Posterior vena cava (tissue), 2 donors: ENCODE results near the gene RNASEH1. TPM values are rescaled to one million over a fixed set of nuclear protein-coding genes. Genes with fewer than 3 reads are reported as not detected.
"Not testable (repeated sequence)": the region's sequence is repeated elsewhere in the genome, so short reads cannot be mapped to it uniquely, and the experiment has no call there.

Experiments used
- DNase-seq: peaks from one replicate; pipeline ENCODE4 v3.0.0-alpha.2; 2020; ENCODE audit warnings: low spot score
- intact Hi-C, 2 donors: fragments of 100-400 bp; cut with DNase I; formaldehyde crosslinking; loops; one replicate each; pipeline versions ENCODE4 v1.14.1 to v1.14.2; 2022 to 2023
- total RNA-seq, 2 donors: library from RNA; stranded (reverse); fragmentation: NEBNext Ultra II Directional; extraction: Animal tissue kit (Norgen Biotek cat#: 25700); gene quantifications; one replicate each; pipeline ENCODE4 v1.2.1, GENCODE V29; 2021
- donor health status: DM: yes; HTN: yes; CAD: no.
- donor health status: DM: yes; HTN: yes; CAD: no.

The RNASEH1 gene
- total RNA-seq, 2 donors from 2014 or later = 20.7 to 23.9 TPM

DNA sequence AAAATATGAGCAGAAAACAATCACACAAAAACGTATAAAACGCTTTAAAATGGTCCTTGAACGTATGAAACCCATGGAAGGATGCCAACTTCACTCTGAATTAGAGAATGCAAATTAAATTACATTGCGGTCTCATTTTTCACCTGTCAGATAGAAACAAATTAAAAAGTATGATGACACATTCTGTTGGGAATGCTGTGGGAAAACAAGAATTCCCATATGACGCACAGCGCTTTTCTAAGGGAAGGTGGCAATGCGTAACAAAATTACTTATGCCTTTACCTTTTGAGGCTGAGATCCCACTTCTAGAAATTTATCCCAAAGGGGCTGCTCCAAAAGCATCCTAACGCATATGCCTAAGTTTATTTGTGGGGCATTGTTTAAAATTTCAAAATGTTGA lies 13.2 kb upstream of the RNASEH1 start:
- no peak for DNase-seq
- intact Hi-C loops = no loop called here

DNA sequence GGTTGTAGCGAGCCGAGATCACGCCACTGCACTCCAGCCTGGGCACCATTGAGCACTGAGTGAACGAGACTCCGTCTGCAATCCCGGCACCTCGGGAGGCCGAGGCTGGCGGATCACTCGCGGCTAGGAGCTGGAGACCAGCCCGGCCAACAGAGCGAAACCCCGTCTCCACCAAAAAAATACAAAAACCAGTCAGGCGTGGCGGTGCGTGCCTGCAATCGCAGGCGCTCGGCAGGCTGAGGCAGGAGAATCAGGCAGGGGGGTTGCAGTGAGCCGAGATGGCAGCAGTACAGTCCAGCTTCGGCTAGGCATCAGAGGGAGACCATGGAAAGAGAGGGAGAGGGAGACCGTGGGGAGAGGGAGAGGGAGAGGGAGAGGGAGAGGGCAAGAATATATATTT lies 11.5 kb upstream of the RNASEH1 start:
- intact Hi-C loops, DNase-seq: not testable (repeated sequence)

DNA sequence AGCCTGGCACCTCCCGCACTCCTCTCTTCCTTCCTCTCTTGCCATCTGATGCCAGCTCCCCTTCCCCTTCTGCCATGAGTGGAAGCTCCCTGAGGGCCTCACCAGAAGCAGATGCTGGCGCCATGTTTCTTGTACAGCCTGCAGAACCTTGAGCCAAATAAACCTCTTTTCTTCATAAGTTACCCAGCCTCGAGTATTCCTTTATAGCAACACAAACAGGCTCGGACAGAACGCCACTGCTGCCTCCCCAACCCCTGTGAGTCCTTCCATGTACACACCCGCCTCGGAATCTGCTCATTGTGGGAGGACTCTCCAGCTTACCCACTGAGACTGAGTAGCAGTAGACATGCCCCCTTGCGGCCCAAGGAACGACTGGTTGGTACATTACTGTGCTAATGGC lies 8.7 kb upstream of the RNASEH1 start:
- intact Hi-C loops = no loop called here
- DNase-seq = no peak

DNA sequence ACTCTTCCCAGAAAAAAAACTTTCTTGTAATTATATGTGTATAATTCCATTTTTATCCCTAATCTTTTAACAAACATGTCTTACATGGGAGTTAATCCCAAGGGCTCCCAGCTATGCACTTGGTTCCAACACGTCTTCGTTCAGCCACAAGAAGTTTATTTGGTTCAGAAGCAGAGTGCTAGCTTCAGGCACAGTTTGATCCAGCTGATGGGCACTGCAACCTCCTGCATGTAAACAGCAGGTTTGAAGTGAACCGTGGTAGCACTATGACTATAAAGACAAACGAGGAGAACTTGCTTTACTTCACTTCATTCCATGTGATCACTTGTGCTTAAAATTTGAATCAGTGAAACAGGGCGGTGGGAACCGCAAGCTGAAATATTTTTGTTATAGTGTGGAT lies 7.0 kb upstream of the RNASEH1 start:
- intact Hi-C loops = no loop called here
- DNase-seq = no peak

DNA sequence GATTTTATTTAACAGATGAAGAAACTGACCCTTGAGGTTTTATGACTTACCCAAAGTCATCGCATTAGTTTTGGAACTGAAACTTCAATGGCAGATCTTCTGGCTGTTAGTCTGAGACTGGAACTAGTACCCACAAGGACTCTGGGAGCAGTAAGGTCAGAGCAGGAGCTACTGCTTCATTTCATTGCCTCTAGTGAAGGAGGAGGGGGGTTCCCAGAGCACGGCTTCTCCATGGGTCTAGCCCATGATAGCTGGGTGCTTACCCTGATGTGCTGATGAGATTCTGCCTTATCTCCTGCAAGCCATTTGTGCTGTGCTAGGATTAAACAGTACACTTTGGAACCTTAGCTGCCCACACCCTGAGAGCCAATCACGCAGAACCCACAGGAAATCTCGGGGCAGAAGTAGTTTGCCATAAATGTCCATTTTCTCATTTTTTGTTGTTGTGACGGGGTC lies 5.4 kb upstream of the RNASEH1 start:
- intact Hi-C loops = no loop called here
- no peak for DNase-seq

DNA sequence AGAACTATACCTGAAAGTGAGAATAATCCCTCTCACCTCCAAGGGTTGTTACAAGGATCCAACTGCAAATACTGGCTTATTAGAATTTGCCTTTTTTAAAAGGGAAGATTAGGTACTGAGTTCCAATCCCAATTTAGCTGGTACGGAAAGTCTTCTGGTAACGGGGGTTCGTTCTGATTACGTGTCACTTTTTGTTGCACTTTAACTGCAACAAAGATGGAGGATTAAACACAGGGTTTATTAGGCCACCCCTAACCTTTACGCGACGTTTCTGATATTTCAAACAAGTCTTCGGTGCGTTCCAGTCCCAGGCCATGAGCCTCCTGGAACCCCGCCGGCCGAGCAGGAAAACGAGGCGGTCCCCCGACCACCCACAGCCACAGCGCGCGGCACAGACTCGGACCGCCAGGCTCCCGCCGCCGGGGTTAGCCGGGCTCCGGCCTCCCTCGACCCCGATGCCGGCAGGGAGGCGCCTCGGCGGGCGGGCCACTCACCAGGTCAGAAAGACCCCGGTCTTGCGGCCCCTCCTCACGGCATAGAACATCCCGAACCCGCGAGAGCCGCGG lies 411 bp downstream of the RNASEH1 start:
- intact Hi-C loops = no loop called here
- no peak for DNase-seq

DNA sequence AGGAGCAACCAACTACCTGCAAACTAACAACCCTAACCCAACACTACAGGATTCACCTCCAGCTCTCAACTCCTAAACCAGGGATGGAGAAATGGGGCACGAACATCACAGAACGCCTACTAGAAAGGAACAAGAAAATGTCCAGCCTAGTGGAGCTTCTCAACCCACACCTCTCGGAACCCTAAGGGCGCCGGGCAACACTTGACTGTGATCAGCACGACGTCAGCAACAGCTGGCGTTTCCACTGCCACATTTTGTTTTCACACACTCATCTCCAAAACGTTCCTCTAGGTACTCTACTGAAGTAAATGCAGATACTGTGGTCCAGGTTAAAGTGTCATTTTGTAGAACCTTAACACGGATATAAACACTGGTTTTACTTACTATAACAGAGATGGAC lies 4.2 kb downstream of the RNASEH1 start:
- intact Hi-C loops = no loop called here
- no peak for DNase-seq

DNA sequence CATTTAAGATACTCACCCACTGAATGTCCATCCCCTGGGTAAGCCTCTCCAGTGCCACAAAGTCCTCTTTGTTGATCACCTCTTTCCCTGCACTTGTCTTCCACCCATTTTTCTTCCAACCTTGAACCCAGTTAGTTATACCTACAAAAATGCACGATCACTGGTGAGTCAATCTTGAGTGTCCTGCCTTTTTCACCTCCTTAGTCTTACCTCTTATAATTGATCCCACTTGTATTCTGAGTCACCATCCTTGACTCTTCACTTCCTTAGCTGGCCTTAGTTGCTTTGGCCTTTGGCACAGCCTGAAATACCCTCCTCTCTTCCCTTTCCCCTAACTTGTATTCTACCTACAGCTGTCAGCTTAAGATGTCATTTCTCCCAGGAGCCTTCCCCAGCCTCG lies 10.2 kb downstream of the RNASEH1 start:
- intact Hi-C loops = no loop called here
- no peak for DNase-seq

DNA sequence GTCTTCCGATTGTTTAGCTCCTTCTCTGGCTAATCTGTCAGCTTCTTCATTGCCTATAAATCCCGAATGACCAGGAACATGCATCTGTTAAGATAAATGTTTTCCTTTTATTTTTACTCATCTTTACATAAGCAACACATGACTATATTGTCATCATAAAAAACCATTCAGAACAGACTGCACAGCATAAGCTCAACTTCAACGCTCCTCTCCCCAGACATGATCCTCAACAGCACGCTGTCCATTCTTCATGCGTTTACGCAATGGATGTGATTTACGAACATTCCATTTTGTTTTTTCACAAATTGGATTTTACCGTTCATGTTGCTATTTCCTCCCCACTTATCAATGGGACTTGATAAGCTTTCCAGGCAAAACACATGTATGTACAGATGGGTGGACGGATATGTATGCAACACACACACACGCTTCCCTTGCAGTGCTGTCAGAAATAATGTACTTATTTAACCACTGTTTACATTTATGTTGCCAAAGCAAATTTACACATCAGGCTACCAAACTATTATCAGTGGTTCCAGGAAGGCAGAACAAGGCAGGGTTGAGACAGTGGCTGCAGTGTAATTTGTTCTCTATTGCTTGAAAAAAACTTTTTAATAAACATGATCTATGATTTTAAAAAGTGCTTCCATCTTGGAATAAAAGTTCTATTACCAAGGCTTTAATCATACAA lies 12.2 kb downstream of the RNASEH1 start:
- intact Hi-C loops = no loop called here
- no peak for DNase-seq

DNA sequence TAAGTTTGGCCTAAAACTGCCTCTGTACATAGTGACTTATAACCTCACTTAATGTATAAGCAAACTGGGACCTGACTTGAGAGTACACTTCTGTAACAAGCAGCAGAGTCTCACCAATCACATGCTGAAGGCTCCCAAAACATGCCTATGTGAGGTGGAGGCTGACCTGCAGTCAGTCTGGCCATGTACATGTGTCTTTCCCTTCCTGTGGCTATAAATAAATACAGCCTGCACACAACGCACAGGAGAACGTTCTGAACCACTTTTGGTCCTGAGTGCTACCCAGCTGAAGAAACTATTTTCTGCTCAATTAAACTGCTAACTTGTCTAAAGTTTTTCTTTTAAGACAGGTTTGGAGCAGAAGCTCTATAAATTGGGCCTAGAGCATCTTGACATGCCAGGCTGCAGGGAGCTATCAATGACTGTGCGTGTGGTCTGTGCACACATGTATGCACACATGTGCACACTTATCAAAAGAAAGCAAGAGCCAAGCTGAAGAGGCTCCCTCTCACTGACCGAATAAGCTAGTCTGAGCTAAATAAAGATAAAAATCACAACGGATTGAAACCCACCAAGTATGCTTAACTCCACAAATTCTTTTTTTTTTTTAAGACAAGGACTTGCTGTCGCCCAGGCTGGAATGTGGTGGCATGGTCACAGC lies 15.0 kb downstream of the RNASEH1 start:
- intact Hi-C loops = no loop called here
- no peak for DNase-seq

DNA sequence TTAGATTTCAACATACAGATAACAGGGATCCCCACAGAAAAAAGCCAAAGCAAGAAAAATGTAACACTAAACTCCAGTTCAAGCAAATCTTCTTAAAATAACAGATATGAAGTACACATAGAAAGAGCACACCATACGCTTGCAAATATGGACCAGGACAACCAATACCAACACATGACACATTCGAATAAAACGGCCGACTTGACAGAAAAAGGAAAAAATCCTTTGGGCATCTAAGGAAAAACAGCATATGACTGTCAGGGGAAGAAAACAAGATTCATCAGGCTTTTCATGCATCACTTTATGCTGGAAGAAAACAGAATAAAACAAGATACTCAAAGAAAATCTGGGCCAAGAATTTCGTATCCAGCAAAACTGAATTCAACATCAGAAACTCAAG lies 16.0 kb downstream of the RNASEH1 start:
- intact Hi-C loops = no loop called here

DNA sequence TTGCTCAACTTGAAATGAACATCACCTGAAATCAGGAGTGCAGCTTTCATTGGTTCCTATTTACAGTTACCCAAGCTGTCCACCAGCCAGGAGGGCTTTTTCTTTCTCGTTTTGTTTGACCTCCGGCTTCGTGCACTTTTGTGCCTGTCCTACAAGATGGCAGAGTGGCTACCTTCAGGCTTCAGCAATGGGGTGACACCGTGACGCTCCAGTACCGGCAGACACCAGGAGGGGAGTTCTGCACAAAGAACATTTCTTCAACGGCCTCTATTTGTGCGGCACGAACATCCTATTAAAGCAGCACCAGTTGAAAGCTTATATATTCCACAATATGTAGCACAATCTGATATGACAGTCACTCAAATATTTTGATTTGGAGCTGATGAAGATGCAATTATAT lies 18.3 kb downstream of the RNASEH1 start:
- DNase-seq = no peak
- intact Hi-C loops = no loop called here

More for the DNA sequence above, 16.0 kb downstream of the RNASEH1 start:
- no peak for DNase-seq

DNA sequence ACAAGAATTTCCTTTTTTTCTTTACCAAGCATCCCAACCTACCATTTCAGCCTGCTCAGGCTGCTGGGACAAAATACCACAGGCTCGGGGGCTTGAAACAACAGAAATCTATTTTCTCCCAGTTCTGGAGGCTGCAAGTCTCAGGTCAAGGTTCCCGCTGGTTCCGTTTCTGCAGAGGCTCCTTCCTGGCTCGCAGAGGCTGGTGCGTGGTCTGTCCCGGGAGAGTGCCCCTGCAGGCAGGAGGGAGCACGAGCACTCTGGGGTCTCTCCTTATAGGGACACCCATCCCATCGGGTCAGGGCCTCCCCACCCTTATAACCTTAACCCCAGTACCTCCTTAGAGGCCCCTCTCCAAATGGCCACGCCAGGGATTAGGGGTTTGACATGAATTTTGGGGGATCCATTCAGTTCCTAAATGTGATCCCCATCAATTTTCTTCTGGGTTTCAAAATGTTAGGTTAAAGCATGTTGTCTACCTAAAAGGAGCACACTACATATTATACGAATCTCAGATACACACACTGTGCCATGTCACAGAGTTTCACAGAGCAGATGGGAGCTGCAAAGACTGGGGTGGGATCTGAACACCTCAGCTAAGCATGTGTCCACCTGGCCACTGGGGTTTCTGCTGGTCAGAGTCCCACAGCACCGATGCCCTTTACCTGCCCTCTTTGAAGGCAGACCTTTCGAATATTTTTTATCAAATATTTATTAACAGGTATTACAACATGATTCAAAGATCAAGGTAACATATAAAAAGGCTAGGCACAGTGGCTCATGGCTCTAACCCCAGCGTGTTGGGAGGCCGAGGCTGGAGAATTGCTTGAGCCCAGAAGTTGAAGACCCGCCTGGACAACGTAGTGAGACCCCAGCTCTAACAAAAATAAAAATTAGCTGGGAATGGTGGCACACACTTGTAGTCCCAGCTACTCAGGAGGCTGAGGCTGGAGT lies 21.2 kb downstream of the RNASEH1 start:
- DNase-seq = peak; percentile 84
- intact Hi-C loops = no loop called here

DNA sequence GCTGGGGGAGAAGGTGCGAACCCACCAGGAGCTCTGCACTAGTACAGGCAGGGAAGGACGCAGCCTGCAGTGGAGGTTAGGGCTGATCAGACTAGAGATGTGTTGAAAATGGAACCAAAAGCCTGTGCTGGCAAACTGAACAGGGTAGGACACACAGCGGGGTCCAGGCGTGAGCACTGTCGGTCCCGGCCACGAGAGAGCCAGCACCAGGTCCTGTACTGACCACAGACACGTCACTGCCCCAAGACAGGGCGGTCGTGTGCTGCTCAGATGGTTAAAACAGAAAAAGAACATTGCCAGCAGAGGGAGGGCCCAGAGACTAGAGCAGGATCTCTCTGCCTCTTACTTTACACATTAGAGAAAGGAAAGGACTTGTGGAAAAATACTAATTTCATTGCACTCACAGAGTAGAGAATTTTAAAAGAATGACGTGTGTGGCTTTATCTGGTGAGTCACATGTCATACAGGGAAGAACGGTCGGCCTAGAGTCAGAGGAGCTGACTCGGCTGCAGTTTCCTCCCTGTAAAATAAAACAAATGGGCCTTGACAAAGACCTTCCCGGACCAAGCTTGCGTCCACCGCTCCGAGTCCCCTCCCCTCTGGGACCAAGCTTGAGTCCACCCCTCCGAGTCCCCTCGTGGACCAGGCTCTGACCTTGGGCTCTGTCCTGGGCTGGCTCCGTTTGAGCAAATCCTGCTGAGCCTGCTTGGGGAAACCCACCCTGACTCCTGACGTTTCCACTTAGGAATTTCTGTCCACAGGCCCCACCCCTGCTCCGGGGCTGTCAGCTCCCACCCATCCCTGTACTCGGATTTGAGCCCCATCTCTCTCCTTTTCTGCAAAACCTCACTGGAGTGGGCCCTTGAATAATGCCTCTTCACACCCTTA lies 22.1 kb downstream of the RNASEH1 start:
- DNase-seq = peak; percentile 90
- intact Hi-C loops = no loop called here

DNA sequence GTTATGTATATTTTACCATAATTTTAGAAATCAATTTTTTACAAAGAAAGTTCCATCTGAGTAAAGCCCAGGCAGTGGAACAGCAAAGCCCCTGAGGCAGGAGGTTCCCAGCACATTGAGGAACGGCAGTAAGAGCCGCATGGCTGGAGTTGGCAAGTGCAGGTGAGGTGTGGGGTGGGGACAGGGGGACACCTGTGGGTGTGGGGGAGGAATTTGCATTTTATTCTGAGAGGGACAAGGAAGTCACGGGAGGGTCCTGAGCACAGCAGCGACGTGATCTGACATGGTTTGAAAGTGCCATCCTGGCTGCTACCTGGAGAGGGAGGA lies 22.7 kb downstream of the RNASEH1 start:
- DNase-seq = no peak
- intact Hi-C loops = no loop called here

DNA sequence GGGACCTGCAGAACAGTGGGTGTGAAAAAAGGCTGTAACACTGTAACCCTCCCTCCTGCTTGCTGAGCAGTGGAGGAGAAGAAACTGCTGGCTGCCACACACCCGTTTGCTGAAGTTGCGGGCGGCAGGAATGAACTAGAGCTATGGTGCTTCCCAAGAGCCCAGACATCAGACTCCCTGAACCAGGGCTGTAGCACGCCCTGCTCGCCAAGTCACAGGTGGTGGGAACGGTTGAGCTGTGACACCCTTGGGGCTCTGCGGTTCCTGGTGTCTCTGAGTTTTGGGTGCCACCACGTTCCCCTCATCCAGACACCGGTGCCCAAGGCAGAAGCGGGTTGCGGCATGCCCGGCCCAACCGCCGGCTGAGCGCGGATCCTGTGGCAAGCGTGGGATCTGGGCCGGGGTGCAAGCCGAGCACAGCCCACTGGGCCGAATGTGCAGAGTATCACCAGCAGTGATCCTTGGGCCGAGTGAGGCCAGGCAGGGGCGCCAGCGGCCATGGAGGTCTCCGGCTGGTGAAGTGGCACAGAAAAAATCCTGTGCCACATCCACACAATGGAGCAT lies 23.8 kb downstream of the RNASEH1 start:
- DNase-seq = no peak
- intact Hi-C loops = no loop called here

DNA sequence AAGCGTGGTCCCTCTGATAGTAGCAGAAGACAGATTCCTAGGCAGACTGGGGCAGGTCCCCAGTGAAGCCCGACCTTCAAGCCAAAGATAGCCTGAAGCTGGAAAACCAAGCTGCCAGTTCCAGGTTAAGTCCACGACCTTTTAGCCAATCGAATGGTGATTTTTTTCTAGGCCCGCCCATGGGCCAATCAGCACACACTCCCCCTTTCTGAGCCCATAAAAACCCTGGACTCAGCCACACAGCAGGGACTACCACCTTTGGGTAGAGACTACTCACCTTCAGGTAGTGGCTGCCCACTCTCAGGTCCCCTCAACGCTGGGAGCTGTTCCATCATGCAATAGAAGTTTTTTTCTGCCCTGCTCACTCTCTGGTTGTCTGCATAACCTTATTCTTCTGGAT lies 24.3 kb downstream of the RNASEH1 start:
- intact Hi-C loops = no loop called here
- no peak for DNase-seq

DNA sequence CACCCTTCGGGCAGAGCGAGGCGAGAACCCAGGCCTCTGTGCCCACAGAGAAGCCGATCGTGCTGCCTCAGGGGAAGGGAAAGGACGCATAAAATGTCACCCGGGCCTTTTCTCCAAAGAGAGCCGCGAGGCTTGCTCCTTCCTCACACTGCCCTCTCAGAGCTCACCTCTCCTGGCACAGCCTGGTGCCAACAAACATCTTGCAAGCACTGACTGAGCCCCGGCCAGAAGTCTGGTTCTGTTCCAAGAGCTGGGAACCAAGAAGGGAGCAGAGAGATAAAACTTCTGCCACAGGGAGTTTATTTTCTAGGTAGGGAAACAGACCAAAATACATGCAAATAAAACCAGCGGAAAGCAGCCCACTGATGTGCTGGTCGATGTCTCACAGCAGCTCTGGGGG lies 25.2 kb downstream of the RNASEH1 start:
- no peak for DNase-seq
- intact Hi-C loops = no loop called here
